ENCODE data around the gene TUBA4B.

TUBA4B gene

GRCh38 chr2:219272995-219273394 is 20.0 kb downstream of the TUBA4B start:
- Histone ChIP-seq H2AFZ (ENCODE audit: low read depth) (no peak overlapping the region), H3K4me2 (no peak overlapping the region), H3K36me3 (ENCODE audit: insufficient read depth) (no peaks in the 10 kb centered on the region), H3K9ac (no peak overlapping the region), H3K27ac (no peak overlapping the region), H3K4me1 (ENCODE audit: low read depth, poor library complexity, severe bottlenecking) (peaks cover 12% of the 10 kb centered on the region), H3K27me3 (ENCODE audit: insufficient read depth, low read depth) (no peaks in the 10 kb centered on the region), H3K4me3 (IDR thresholded peaks at IDR 0.05; ENCODE audit: insufficient read depth, low read depth, low read length) (no peak overlapping the region), H4K20me1 (ENCODE audit: insufficient read depth) (no peaks in the 10 kb centered on the region), H3K79me2 (ENCODE audit: insufficient read depth, low read depth) (no peaks in the 10 kb centered on the region)
- TF ChIP-seq, protein P1, sequence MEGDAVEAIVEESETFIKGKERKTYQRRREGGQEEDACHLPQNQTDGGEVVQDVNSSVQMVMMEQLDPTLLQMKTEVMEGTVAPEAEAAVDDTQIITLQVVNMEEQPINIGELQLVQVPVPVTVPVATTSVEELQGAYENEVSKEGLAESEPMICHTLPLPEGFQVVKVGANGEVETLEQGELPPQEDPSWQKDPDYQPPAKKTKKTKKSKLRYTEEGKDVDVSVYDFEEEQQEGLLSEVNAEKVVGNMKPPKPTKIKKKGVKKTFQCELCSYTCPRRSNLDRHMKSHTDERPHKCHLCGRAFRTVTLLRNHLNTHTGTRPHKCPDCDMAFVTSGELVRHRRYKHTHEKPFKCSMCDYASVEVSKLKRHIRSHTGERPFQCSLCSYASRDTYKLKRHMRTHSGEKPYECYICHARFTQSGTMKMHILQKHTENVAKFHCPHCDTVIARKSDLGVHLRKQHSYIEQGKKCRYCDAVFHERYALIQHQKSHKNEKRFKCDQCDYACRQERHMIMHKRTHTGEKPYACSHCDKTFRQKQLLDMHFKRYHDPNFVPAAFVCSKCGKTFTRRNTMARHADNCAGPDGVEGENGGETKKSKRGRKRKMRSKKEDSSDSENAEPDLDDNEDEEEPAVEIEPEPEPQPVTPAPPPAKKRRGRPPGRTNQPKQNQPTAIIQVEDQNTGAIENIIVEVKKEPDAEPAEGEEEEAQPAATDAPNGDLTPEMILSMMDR (conservative IDR thresholded peaks at IDR 0.05; ENCODE audit: low read depth, low read length): no peak

DNA sequence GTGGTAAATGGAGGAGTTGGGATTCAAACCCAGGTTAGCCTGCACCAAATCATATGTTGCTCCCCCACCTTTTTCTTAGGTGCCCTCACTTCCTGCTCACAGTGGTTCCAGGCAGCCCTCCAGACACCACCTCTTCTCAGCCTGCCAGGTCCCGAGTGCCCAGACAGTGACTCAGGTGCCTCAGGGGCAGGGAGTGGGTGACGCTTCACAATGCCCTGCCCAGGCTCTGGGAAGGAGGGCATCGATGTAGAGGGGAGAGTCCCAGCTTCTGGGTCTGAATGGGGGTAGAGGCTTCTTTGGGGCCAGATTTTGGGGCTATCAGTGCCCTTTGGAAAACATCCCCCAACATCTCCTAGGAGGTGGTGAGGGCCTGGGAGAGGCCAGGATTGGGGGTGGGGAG is 20.9 kb downstream of the TUBA4B start:
- H3K4me3 ChIP-seq (IDR thresholded peaks at IDR 0.05; ENCODE audit: insufficient read depth, low read depth, low read length): no peak overlapping the region
- no peaks in the 10 kb centered on the region for H3K27me3 ChIP-seq (ENCODE audit: insufficient read depth, low read depth)
- no peak overlapping the region for H3K9ac ChIP-seq
- no peaks in the 10 kb centered on the region for H3K79me2 ChIP-seq (ENCODE audit: insufficient read depth, low read depth)
- H4K20me1 ChIP-seq (ENCODE audit: insufficient read depth): no peaks in the 10 kb centered on the region
- H3K27ac ChIP-seq: no peak overlapping the region
- H2AFZ ChIP-seq (ENCODE audit: low read depth): no peak overlapping the region
- TF ChIP-seq, protein P1 (conservative IDR thresholded peaks at IDR 0.05; ENCODE audit: low read depth, low read length): no peak
- H3K4me2 ChIP-seq: no peak overlapping the region
- H3K36me3 ChIP-seq (ENCODE audit: insufficient read depth): no peaks in the 10 kb centered on the region
- H3K4me1 ChIP-seq (ENCODE audit: low read depth, poor library complexity, severe bottlenecking): peaks cover 21% of the 10 kb centered on the region

DNA sequence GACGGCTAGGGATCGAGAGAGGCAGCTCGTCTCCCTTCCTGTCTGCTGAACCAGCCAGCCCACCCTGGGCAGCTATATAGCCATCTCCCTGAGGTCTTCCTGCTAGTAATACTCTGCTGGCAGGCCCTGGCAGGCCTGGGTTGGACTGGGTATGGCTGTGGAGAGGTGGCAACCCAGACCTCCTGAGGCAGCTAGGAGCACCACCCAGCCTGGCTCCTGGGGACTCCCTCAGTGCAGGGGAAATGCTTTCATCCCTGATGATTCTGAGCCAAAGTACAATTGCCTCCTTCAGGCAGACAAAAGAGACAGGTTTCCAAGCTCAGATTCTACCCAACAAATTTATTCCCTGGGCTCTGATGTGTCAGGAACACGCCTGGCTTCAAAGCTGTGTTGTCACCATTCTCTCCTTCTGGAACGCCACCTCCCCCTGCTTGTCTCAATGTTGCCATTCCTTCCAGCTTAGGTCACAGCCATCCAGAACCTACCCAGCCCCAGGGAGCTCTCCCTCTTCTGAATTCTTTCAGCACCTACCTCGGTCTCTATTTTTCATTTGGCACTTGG is 21.4 kb downstream of the TUBA4B start:
- Histone ChIP-seq H2AFZ (ENCODE audit: low read depth) (no peak overlapping the region), H3K36me3 (ENCODE audit: insufficient read depth) (no peaks in the 10 kb centered on the region), H3K4me1 (ENCODE audit: low read depth, poor library complexity, severe bottlenecking) (peaks cover 21% of the 10 kb centered on the region), H3K27me3 (ENCODE audit: insufficient read depth, low read depth) (no peaks in the 10 kb centered on the region), H3K4me2 (no peak overlapping the region), H3K4me3 (IDR thresholded peaks at IDR 0.05; ENCODE audit: insufficient read depth, low read depth, low read length) (no peak overlapping the region), H3K27ac (no peak overlapping the region), H3K79me2 (ENCODE audit: insufficient read depth, low read depth) (no peaks in the 10 kb centered on the region), H4K20me1 (ENCODE audit: insufficient read depth) (no peaks in the 10 kb centered on the region), H3K9ac (no peak overlapping the region)
- TF ChIP-seq, protein P1 (conservative IDR thresholded peaks at IDR 0.05; ENCODE audit: low read depth, low read length): no peak

- Histone ChIP-seq H3K4me3 (IDR thresholded peaks at IDR 0.05; ENCODE audit: insufficient read depth, low read depth, low read length) (no peak overlapping the region), H4K20me1 (ENCODE audit: insufficient read depth) (no peaks in the 10 kb centered on the region), H3K27ac (peak overlapping the region; percentile 80), H3K36me3 (ENCODE audit: insufficient read depth) (no peaks in the 10 kb centered on the region), H2AFZ (ENCODE audit: low read depth) (peak overlapping the region; percentile 90), H3K27me3 (ENCODE audit: insufficient read depth, low read depth) (no peaks in the 10 kb centered on the region), H3K9ac (peak overlapping the region; percentile 31; the same call in 1 of the 2 replicates), H3K79me2 (ENCODE audit: insufficient read depth, low read depth) (no peaks in the 10 kb centered on the region), H3K4me2 (peak overlapping the region; percentile 80), H3K4me1 (ENCODE audit: low read depth, poor library complexity, severe bottlenecking) (peaks cover 28% of the 10 kb centered on the region)
- TF ChIP-seq, protein P1 (conservative IDR thresholded peaks at IDR 0.05; ENCODE audit: low read depth, low read length): peak; percentile 95
Observed at GRCh38 chr2:219277703-219278654, 24.9 kb downstream of the TUBA4B start.
